Kidney epithelial cell (primary cell): ENCODE measurements around the gene KLF11. TPM values are rescaled to one million over a fixed set of nuclear protein-coding genes. Genes with fewer than 3 reads are reported as not detected.
A peak's percentile ranks its signal among the peaks of the same experiment; 100 is the strongest.

Source experiments
- DNase-seq: peaks from one replicate; pipeline ENCODE4 v3.0.0-alpha.2; 2010; ENCODE audit warnings: low read depth
- H3K27me3 ChIP-seq: 2 replicates; pipeline ENCODE4 v1.6.0; 2011; ENCODE audit warnings: low read length; ENCODE audit not compliant: control insufficient read depth, insufficient read depth
- H3K36me3 ChIP-seq: 2 replicates; pipeline ENCODE4 v1.5.1; 2011; ENCODE audit warnings: low read length; ENCODE audit not compliant: control insufficient read depth, insufficient read depth
- H3K4me3 ChIP-seq: 2 replicates; pipeline ENCODE4 v1.5.1; 2011; ENCODE audit warnings: low read depth, mild to moderate bottlenecking, control low read depth, low read length
- CTCF ChIP-seq: IDR thresholded peaks from 2 replicates; pipeline ENCODE4 v1.5.1; 2011; ENCODE audit warnings: mild to moderate bottlenecking, moderate library complexity, low read length, control low read depth, inconsistent platforms; ENCODE audit not compliant: insufficient read depth, poor library complexity, severe bottlenecking
- total RNA-seq: library from RNA; depleted of rRNA; stranded (reverse); fragments of >200 nt; gene quantifications from 2 replicates; pipeline ENCODE4 v1.2.3, GENCODE V29; 2015

The KLF11 gene
- total RNA-seq, 1 donor from 2014 or later, result 15.4 TPM

- H3K27me3 ChIP-seq, result no peaks in the 10 kb centered on the region
- no peak for DNase-seq
- no peak for TF ChIP-seq CTCF
- H3K4me3 ChIP-seq, result no peak overlapping the region
- H3K36me3 ChIP-seq, result no peaks in the 10 kb centered on the region
These were observed 8.9 kb upstream of the KLF11 start for GRCh38 chr2:10034333-10035052.

GRCh38 chr2:10035053-10035422 is 8.3 kb upstream of the KLF11 start:
- no peak for TF ChIP-seq CTCF
- Histone ChIP-seq H3K4me3 (no peak overlapping the region), H3K36me3 (no peaks in the 10 kb centered on the region), H3K27me3 (no peaks in the 10 kb centered on the region)
- no peak for DNase-seq

- no peak overlapping the region for H3K4me3 ChIP-seq
- no peaks in the 10 kb centered on the region for H3K27me3 ChIP-seq
- no peak for TF ChIP-seq CTCF
- no peak for DNase-seq
- no peaks in the 10 kb centered on the region for H3K36me3 ChIP-seq
These were observed 7.7 kb upstream of the KLF11 start for GRCh38 chr2:10035633-10036032.

GRCh38 chr2:10036095-10036884 is 7.1 kb upstream of the KLF11 start:
- Histone ChIP-seq H3K36me3 (no peaks in the 10 kb centered on the region), H3K4me3 (no peak overlapping the region), H3K27me3 (no peaks in the 10 kb centered on the region)
- no peak for DNase-seq
- TF ChIP-seq CTCF, result peak; percentile 79

GRCh38 chr2:10038123-10038522 is 5.2 kb upstream of the KLF11 start:
- no peak overlapping the region for H3K4me3 ChIP-seq
- DNase-seq, result no peak
- no peaks in the 10 kb centered on the region for H3K36me3 ChIP-seq
- H3K27me3 ChIP-seq, result no peaks in the 10 kb centered on the region
- no peak for TF ChIP-seq CTCF

- no peak for TF ChIP-seq CTCF
- H3K36me3 ChIP-seq, result no peaks in the 10 kb centered on the region
- no peaks in the 10 kb centered on the region for H3K27me3 ChIP-seq
- DNase-seq, result no peak
- H3K4me3 ChIP-seq, result no peak overlapping the region
These were observed 4.6 kb upstream of the KLF11 start for GRCh38 chr2:10038716-10039115.
